ENCODE data around the gene SUGCT. TPM values are rescaled to one million over a fixed set of nuclear protein-coding genes. Genes with fewer than 3 reads are reported as not detected.

SUGCT gene
- polyA plus RNA-seq, 5 donors, result 2.3 to 4.6 (median 3.2) TPM

- DNase-seq, result no peak
Observed at GRCh38 chr7:40866601-40867000, 731.8 kb downstream of the SUGCT start.

- no peak for DNase-seq
Observed at GRCh38 chr7:40870108-40870507, 735.3 kb downstream of the SUGCT start.

GRCh38 chr7:40873248-40873647, 738.4 kb downstream of the SUGCT start:
- DNase-seq, result no peak

GRCh38 chr7:40874756-40875155, 740.0 kb downstream of the SUGCT start:
- no peak for DNase-seq

GRCh38 chr7:40876601-40877000, 741.8 kb downstream of the SUGCT start:
- no peak for DNase-seq

- DNase-seq, result no peak
Observed at GRCh38 chr7:40879941-40880543, 745.2 kb downstream of the SUGCT start.

GRCh38 chr7:40880581-40880980, 745.8 kb downstream of the SUGCT start:
- no peak for DNase-seq

GRCh38 chr7:40881405-40881926, 746.7 kb downstream of the SUGCT start:
- DNase-seq, result no peak

GRCh38 chr7:40882071-40882658, 747.4 kb downstream of the SUGCT start:
- DNase-seq, result no peak

- DNase-seq, result no peak
Observed at GRCh38 chr7:40883826-40884225, 749.0 kb downstream of the SUGCT start.

- no peak for DNase-seq
Observed at GRCh38 chr7:40884241-40884640, 749.4 kb downstream of the SUGCT start.

- DNase-seq, result no peak
Observed at GRCh38 chr7:40885503-40885902, 750.7 kb downstream of the SUGCT start.

- no peak for DNase-seq
Observed at GRCh38 chr7:40887099-40887498, 752.3 kb downstream of the SUGCT start.

- no peak for DNase-seq
Observed at GRCh38 chr7:40888499-40888898, 753.7 kb downstream of the SUGCT start.

GRCh38 chr7:40889099-40889498, 754.3 kb downstream of the SUGCT start:
- no peak for DNase-seq

- DNase-seq, result no peak
Observed at GRCh38 chr7:40889539-40889938, 754.7 kb downstream of the SUGCT start.

- no peak for DNase-seq
Observed at GRCh38 chr7:40890088-40890692, 755.4 kb downstream of the SUGCT start.

- DNase-seq, result no peak
Observed at GRCh38 chr7:40891232-40891631, 756.4 kb downstream of the SUGCT start.

GRCh38 chr7:40899151-40899550, 764.3 kb downstream of the SUGCT start:
- no peak for DNase-seq

- DNase-seq, result no peak
Observed at GRCh38 chr7:40899636-40900507, 765.1 kb downstream of the SUGCT start.

- DNase-seq, result no peak
Observed at GRCh38 chr7:40903872-40904271, 769.1 kb downstream of the SUGCT start.

GRCh38 chr7:40907286-40907685, 772.5 kb downstream of the SUGCT start:
- DNase-seq, result no peak
